Effector CD4-positive, alpha-beta T cell (primary cell): Measurements from ENCODE around the gene MMP7.

Experiments
- DNase-seq: peaks from one replicate; pipeline ENCODE4 v3.0.0-alpha.2; 2020

The MMP7 gene

DNA sequence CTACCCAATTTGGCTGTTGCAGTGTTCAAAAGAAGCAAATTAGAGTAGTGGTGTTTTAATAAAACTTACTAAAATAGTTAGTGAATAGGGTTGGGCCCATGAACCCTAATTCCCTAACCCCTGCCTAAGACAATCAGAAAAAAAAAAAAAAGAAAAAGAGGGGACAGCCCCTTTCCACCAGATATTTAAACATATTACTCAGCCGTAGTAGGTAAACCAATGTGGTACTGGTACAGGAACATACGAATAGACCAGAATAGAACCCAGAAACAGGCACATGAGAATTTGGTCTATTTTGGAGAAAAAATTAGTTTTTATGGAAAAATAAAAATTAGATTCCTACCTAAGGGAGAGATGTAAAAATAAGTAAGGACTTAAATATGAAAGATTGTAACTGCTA lies 38.6 kb downstream of the MMP7 start:
- no peak for DNase-seq

DNA sequence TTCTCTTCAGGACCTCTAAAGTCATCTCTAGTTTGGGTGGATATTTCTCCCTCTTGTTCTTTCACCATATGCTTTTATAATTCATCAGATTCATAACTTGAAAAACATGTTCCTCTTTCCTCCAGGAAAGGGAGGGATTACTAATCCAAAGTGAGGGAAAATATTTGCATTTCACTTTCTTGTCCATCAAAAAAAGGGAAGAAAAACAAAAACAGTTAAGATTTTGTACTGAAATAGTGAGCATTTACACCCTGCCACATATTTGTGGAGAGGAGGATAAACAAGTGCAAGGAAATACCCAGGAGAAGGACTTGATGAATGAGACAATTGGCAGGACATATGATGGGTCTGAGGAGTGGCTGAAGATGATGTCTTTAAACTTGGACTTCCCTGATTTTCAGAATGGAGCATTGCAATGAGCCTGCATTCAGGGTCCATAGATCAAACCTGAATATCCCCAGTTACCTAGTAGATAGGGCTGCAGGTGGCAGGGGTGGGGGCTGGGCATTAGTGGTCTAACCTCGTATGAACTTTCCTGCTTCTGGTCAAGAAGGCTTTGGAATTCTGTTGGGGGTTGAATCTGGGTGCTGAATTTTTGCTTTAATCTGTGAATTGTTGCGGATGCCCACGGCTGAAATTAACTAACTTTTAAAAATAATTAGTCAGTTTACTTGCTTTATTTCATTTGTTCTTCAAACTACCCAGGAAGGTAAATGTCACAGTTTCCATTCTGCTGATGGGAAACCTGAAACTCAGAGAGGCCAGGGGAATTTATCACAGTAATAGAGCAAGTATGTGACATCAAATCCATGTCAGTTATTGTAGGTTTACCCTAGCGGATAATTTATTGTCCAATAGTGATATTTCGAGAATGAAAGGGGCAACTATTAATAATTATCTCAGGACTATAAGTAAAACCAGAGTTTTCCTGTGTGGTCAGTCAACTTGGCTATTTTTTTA lies 41.1 kb downstream of the MMP7 start:
- no peak for DNase-seq

GRCh38 chr11:102488208-102488607 lies 42.3 kb downstream of the MMP7 start:
- no peak for DNase-seq

DNA sequence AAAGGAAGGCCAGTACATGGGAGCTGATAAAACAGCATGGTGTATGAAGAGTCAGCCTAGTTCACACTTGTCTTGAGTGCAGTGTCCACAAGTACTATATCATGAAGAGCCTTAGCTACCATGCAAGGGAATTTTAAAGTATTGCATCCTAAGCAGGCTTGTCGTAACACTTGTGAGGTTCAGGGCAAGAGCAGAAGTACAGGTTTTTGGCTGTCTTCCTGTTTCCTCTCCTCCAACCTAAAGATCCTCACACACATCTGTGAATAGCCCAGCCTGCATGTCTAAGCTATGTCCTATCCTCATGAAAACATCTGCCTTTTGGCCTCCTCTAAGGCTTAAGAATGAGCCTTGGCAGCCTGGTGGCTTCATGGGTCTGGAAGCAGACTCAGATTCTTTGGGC lies 43.3 kb downstream of the MMP7 start:
- no peak for DNase-seq

DNA sequence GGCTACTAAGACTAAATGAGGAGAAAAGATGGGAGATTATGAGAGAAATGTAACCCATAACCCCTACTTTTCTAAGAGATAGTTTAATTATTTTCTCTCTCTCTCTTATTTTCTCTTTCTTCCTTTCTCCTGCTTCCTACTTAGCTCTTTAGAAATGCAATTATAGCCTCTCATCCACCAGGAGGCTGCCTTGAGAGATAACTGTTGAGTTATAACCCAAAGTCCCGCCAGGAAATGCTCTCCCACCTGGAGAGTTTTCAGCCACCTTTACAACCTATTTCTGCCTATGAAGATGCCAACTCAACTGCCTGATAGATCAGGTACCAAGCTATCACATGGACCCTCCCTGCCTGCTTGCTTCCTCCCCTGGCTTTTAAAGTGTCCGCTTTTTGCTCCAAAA lies 44.0 kb downstream of the MMP7 start:
- no peak for DNase-seq

DNA sequence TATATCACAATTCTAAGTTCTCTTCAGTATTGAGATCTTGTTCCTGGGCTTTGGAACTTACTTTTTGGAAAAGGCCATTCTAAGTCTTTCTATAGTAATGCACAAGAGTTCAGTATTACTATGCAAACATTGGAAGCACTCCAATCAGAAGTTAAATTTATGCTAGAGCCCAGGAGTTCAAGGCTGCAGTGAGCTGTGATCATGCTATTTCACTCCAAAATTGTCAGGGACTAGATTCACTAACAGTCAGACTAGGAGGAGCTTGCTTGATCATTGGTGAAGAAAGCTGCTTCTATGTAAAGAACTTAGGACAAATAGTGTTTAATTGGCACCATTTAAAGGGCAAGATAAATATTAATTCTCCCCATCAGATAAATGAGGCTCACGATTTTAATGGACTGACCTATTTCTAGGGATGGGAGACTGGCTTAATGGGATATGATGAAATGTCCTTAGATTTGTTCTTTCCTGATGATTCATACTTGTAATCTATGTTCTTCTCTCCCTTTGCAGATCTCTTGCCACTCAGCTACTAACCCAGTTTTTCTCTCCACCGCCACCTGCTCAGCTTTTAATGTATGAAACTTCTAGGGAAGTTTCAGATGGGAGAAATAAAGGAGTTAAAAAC lies 45.3 kb downstream of the MMP7 start:
- no peak for DNase-seq

GRCh38 chr11:102482433-102482832 lies 48.1 kb downstream of the MMP7 start:
- no peak for DNase-seq

GRCh38 chr11:102479733-102480132 lies 50.8 kb downstream of the MMP7 start:
- no peak for DNase-seq

- DNase-seq, result no peak
Measured at GRCh38 chr11:102478673-102479299, 51.8 kb downstream of the MMP7 start.

GRCh38 chr11:102476812-102477211 lies 53.7 kb downstream of the MMP7 start:
- DNase-seq, result no peak

DNA sequence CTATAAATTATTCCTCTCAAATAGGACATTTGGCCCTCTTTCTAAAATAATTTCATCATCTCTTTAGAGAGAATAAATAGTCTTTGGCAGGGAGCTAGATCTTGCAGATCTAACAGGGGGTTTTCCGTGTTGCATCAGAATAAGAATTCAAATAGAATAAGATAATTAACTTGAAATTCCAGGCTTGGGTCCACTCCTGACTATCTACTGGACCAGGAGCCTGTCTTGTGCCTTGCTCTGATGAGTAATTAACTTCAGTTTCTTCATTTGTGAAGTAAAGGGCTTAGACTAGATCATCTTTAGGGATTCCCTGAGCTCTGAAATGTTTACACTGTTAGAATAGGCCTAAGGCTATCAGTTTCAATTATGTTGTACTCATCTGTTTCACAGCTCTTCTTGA lies 54.5 kb downstream of the MMP7 start:
- no peak for DNase-seq

DNA sequence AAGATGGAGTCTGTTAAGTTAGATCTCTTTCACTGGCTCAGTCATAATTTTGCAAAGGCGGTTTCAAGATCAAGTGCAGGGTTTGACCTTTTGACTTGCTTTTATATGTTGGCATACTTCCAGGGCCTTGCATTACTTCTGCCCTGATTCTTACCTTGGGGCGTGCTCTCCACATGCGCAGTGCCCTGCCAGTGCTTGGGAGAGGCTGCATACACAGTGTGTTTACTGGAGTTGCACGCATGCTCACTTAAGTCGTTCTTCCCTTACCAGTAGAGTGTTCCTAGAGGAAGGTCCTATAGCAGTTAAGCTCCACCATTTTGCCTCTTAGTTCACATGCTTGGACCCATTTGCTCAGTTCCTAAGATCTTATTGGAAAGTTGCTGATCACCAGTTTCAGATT lies 57.0 kb downstream of the MMP7 start:
- DNase-seq, result no peak

GRCh38 chr11:102472127-102472526 lies 58.4 kb downstream of the MMP7 start:
- no peak for DNase-seq

GRCh38 chr11:102471474-102471873 lies 59.1 kb downstream of the MMP7 start:
- no peak for DNase-seq
